SK-N-SH (cell line): ENCODE measurements around the gene CCS. TPM values are rescaled to one million over a fixed set of nuclear protein-coding genes. Genes with fewer than 3 reads are reported as not detected.

Experiments
- CTCF ChIA-PET: fragments of 300-600, 350-600 bp; formaldehyde crosslinking; extraction: SDS; loops from one replicate; lab custom pipeline; 2021; lab: Yijun Ruan, JAX
- POLR2A ChIA-PET: fragments of 350-600 bp; sonication (Branson Sonifier 250); formaldehyde crosslinking; extraction: SDS; loops from one replicate; lab custom pipeline; 2020; ENCODE audit warnings: antibody characterized with exemption, inconsistent platforms; lab: Yijun Ruan, JAX
- DNase-seq: peaks from one replicate; pipeline ENCODE4 v3.0.0; 2012
- H2AFZ ChIP-seq: fragments of 200-600 bp; sonication (generic); 2 replicates; pipeline ENCODE4 v1.8.1; 2016; ENCODE audit warnings: antibody characterized with exemption, mild to moderate bottlenecking, low read depth
- H3F3A ChIP-seq: fragments of 200-600 bp; sonication (generic); replicated peaks from 2 replicates; pipeline ENCODE3; 2016; ENCODE audit warnings: antibody characterized with exemption, mild to moderate bottlenecking; ENCODE audit not compliant: insufficient read depth
- H3K27ac ChIP-seq, 2 experiments: fragments of 200-500 bp in 1 of 2; fragments of 200-600 bp in 1 of 2; sonication (Bioruptor generic) in 1 of 2; sonication (generic), shearing (Covaris generic) in 1 of 2; 2 replicates each; pipeline versions ENCODE4 v1.5.1 to v1.6.1; 2014 to 2016; ENCODE audit warnings: low read depth in 2 of 2, inconsistent platforms in 1 of 2, low read length in 1 of 2, mild to moderate bottlenecking in 1 of 2, mixed read lengths in 1 of 2
- H3K27me3 ChIP-seq: fragments of 200-600 bp; sonication (generic), shearing (Covaris generic); 2 replicates; pipeline ENCODE4 v1.6.1; 2016; ENCODE audit warnings: mixed run types; ENCODE audit not compliant: insufficient read depth
- H3K36me3 ChIP-seq, 2 experiments: fragments of 200-500 bp in 1 of 2; fragments of 200-600 bp in 1 of 2; sonication (Bioruptor generic) in 1 of 2; sonication (generic) in 1 of 2; replicated peaks in 1 of 2; 2 replicates each; pipeline versions ENCODE3 to v1.5.1; 2014 to 2016; ENCODE audit warnings: low read length in 1 of 2, mild to moderate bottlenecking in 1 of 2; ENCODE audit not compliant: insufficient read depth in 2 of 2, control insufficient read depth in 1 of 2
- H3K4me1 ChIP-seq, 2 experiments: fragments of 200-500 bp in 1 of 2; fragments of 200-600 bp in 1 of 2; sonication (Bioruptor generic) in 1 of 2; sonication (generic), shearing (Covaris generic) in 1 of 2; 2 replicates each; pipeline versions ENCODE4 v1.5.1 to v1.6.1; 2014 to 2016; ENCODE audit warnings: low read depth in 1 of 2, low read length in 1 of 2, mixed run types in 1 of 2; ENCODE audit not compliant: insufficient read depth in 2 of 2, control insufficient read depth in 1 of 2
- H3K4me2 ChIP-seq: fragments of 200-600 bp; sonication (generic), shearing (Covaris generic); 2 replicates; pipeline ENCODE4 v1.6.1; 2017; ENCODE audit warnings: mixed run types
- H3K4me3 ChIP-seq, 2 experiments: fragments of 200-500 bp in 1 of 2; fragments of 200-600 bp in 1 of 2; sonication (Bioruptor generic) in 1 of 2; sonication (generic), shearing (Covaris generic) in 1 of 2; 2 replicates each; pipeline versions ENCODE4 v1.5.1 to v1.8.1; 2014 to 2016; ENCODE audit warnings: low read depth in 2 of 2, inconsistent platforms in 1 of 2, low read length in 1 of 2, mild to moderate bottlenecking in 1 of 2, mixed read lengths in 1 of 2, moderate library complexity in 1 of 2
- H3K79me2 ChIP-seq: fragments of 200-600 bp; sonication (generic); 2 replicates; pipeline ENCODE4 v1.8.1; 2017; ENCODE audit warnings: mild to moderate bottlenecking; ENCODE audit not compliant: insufficient read depth
- H3K9ac ChIP-seq: fragments of 200-600 bp; sonication (generic); 2 replicates; pipeline ENCODE4 v1.6.1; 2017; ENCODE audit warnings: mixed run types
- H3K9me2 ChIP-seq: fragments of 200-600 bp; sonication (generic); 2 replicates; pipeline ENCODE4 v1.6.1; 2017; ENCODE audit warnings: mixed run types
- H3K9me3 ChIP-seq: fragments of 200-600 bp; sonication (generic); 2 replicates; pipeline ENCODE4 v1.6.1; 2017; ENCODE audit warnings: mixed run types, mild to moderate bottlenecking, moderate library complexity
- H4K20me1 ChIP-seq: fragments of 200-600 bp; sonication (generic); 2 replicates; pipeline ENCODE4 v1.6.1; 2017; ENCODE audit warnings: mild to moderate bottlenecking, mixed run types; ENCODE audit not compliant: insufficient read depth
- FOXJ3 ChIP-seq: sonication (generic); formaldehyde crosslinking; IDR thresholded peaks from 2 replicates; pipeline ENCODE4 v1.5.1; 2020; ENCODE audit warnings: mild to moderate bottlenecking, missing genetic modification reagents
- NRF1 ChIP-seq: IDR thresholded peaks from 2 replicates; pipeline ENCODE4 v1.6.1; 2012; ENCODE audit warnings: low read depth, mild to moderate bottlenecking, low read length
- POLR2AphosphoS5 ChIP-seq: IDR thresholded peaks from 2 replicates; pipeline ENCODE4 v1.6.1; 2012; ENCODE audit warnings: low read depth, low read length
- REST ChIP-seq: IDR thresholded peaks from 2 replicates; pipeline ENCODE4 v1.6.1; 2012; ENCODE audit warnings: mild to moderate bottlenecking, low read depth, low read length, moderate library complexity
- RFX5 ChIP-seq: IDR thresholded peaks from 2 replicates; pipeline ENCODE4 v1.6.1; 2012; ENCODE audit warnings: mild to moderate bottlenecking, improper control_type of control experiment, low read length
- SMC3 ChIP-seq: IDR thresholded peaks from 2 replicates; pipeline ENCODE4 v1.6.1; 2012; ENCODE audit warnings: low read depth, low read length, improper control_type of control experiment
- TCF12 ChIP-seq: IDR thresholded peaks from 2 replicates; pipeline ENCODE4 v1.4.0; 2012
- USF1 ChIP-seq: IDR thresholded peaks from 2 replicates; pipeline ENCODE4 v1.4.0; 2012; ENCODE audit warnings: low read depth, borderline replicate concordance
- YY1 ChIP-seq: IDR thresholded peaks from 2 replicates; pipeline ENCODE4 v1.4.0; 2012; ENCODE audit warnings: low read depth, mild to moderate bottlenecking
- ZBTB33 ChIP-seq: IDR thresholded peaks from 2 replicates; pipeline ENCODE4 v1.4.0; 2012; ENCODE audit warnings: low read depth, borderline replicate concordance
- WGBS: methylation state at CpG from one replicate; pipeline ENCODE4 v1.1.6; 2017; ENCODE audit warnings: low lambda C conversion rate; 5-methylcytosine and 5-hydroxymethylcytosine counted together
- polyA plus RNA-seq, 3 experiments: library from polyadenylated mRNA; depleted of rRNA; stranded (reverse); fragments of >200 nt; gene quantifications; 2 replicates each; pipeline ENCODE4 v1.2.3, GENCODE V29; 2012
- TF ChIP-seq, protein P1 (sequence below): IDR thresholded peaks from 2 replicates; pipeline ENCODE4; 2012

Gene CCS
- polyA plus RNA-seq, 1 of the 3 experiments (the other 2 are of a cell fraction): 56.1 TPM

- no peaks in the 10 kb centered on the region for H3K79me2 ChIP-seq
- ChIA-PET CTCF (interaction anchor here (0.8 to 1.1 kb wide), 4 partner anchors 15 to 131 kb away, joined by 3 to 5 read pairs (median 4); partner anchors contain the start of genes CCDC87, CCS and RBM4B), POLR2A (no interaction called here)
- H3K4me1 ChIP-seq: peaks cover 0 to 7% of the 10 kb centered on the region in 2 experiments; a peak in 1 of 4 replicates
- H3K27me3 ChIP-seq: no peaks in the 10 kb centered on the region
- no peaks in the 10 kb centered on the region for H3K9me3 ChIP-seq
- H3K36me3 ChIP-seq: no peaks in the 10 kb centered on the region
- H3K4me3 ChIP-seq: no peak overlapping the region
- H3K9ac ChIP-seq: no peak overlapping the region
- no peak overlapping the region for H3K27ac ChIP-seq
- no peak for DNase-seq
- 84% methylated on average over 13 of the region's 14 CpGs for WGBS
- no peaks in the 10 kb centered on the region for H3K9me2 ChIP-seq
- no peak overlapping the region for H2AFZ ChIP-seq
- no peaks in the 10 kb centered on the region for H4K20me1 ChIP-seq
- H3F3A ChIP-seq: no peaks in the 10 kb centered on the region
- H3K4me2 ChIP-seq: no peak overlapping the region
- TF ChIP-seq RFX5 (no peak), REST (no peak), ZBTB33 (no peak), TCF12 (no peak), SMC3 (no peak), POLR2AphosphoS5 (no peak)
- TF ChIP-seq, all 33 proteins: peak for 0
These were observed 28.4 kb upstream of the CCS start for GRCh38 chr11:66564538-66564937.

GRCh38 chr11:66564984-66565383 is 28.0 kb upstream of the CCS start:
- Histone ChIP-seq H3K9me2 (no peaks in the 10 kb centered on the region), H3K79me2 (no peaks in the 10 kb centered on the region), H3F3A (no peaks in the 10 kb centered on the region), H4K20me1 (no peaks in the 10 kb centered on the region), H3K4me1 (peaks cover 0 to 7% of the 10 kb centered on the region in 2 experiments; a peak in 1 of 4 replicates), H3K4me2 (no peak overlapping the region), H3K9ac (no peak overlapping the region), H3K36me3 (no peaks in the 10 kb centered on the region), H2AFZ (no peak overlapping the region), H3K4me3 (no peak overlapping the region), H3K27me3 (no peaks in the 10 kb centered on the region), H3K9me3 (no peaks in the 10 kb centered on the region), H3K27ac (no peak overlapping the region)
- no peak for DNase-seq
- TF ChIP-seq POLR2AphosphoS5 (no peak), RFX5 (no peak), USF1 (no peak), NRF1 (no peak), FOXJ3 (no peak), YY1 (no peak)
- TF ChIP-seq, protein P1, sequence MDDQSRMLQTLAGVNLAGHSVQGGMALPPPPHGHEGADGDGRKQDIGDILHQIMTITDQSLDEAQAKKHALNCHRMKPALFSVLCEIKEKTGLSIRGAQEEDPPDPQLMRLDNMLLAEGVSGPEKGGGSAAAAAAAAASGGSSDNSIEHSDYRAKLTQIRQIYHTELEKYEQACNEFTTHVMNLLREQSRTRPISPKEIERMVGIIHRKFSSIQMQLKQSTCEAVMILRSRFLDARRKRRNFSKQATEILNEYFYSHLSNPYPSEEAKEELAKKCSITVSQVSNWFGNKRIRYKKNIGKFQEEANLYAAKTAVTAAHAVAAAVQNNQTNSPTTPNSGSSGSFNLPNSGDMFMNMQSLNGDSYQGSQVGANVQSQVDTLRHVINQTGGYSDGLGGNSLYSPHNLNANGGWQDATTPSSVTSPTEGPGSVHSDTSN: no peak
- WGBS: 94% methylated on average over 5 of the region's 5 CpGs
- ChIA-PET CTCF (interaction anchor here (0.7 to 1.1 kb wide), 4 partner anchors 15 to 130 kb away, joined by 3 to 5 read pairs (median 4); partner anchors contain the start of genes CCDC87, CCS and RBM4B), POLR2A (no interaction called here)
